Measurements from ENCODE around the gene SEC22B.
"Not testable (repeated sequence)": the region's sequence is repeated elsewhere in the genome, so short reads cannot be mapped to it uniquely, and the experiment has no call there.

Gene SEC22B

GRCh38 chr1:120144626-120145025 lies 31.7 kb downstream of the SEC22B start:
- not testable (repeated sequence) for DNase-seq

GRCh38 chr1:120144169-120144568 lies 32.2 kb downstream of the SEC22B start:
- not testable (repeated sequence) for DNase-seq

GRCh38 chr1:120143334-120143733 lies 33.0 kb downstream of the SEC22B start:
- not testable (repeated sequence) for DNase-seq

GRCh38 chr1:120142512-120143263 lies 33.6 kb downstream of the SEC22B start:
- DNase-seq = peak; percentile 13

- not testable (repeated sequence) for DNase-seq
These were observed 34.5 kb downstream of the SEC22B start for GRCh38 chr1:120141865-120142264.

- not testable (repeated sequence) for DNase-seq
These were observed 35.6 kb downstream of the SEC22B start for GRCh38 chr1:120140656-120141265.

- DNase-seq = not testable (repeated sequence)
These were observed 40.2 kb downstream of the SEC22B start for GRCh38 chr1:120136086-120136485.

GRCh38 chr1:120133928-120134325 lies 42.4 kb downstream of the SEC22B start:
- DNase-seq = not testable (repeated sequence)

GRCh38 chr1:120133228-120133927 lies 42.9 kb downstream of the SEC22B start:
- no peak for DNase-seq

GRCh38 chr1:120132406-120132763 lies 43.9 kb downstream of the SEC22B start:
- DNase-seq = not testable (repeated sequence)

- DNase-seq = not testable (repeated sequence)
These were observed 44.5 kb downstream of the SEC22B start for GRCh38 chr1:120131611-120132405.

GRCh38 chr1:120127921-120128320 lies 48.4 kb downstream of the SEC22B start:
- DNase-seq = not testable (repeated sequence)

- DNase-seq = not testable (repeated sequence)
These were observed 50.1 kb downstream of the SEC22B start for GRCh38 chr1:120126216-120126615.

GRCh38 chr1:120124628-120125027 lies 51.7 kb downstream of the SEC22B start:
- not testable (repeated sequence) for DNase-seq

GRCh38 chr1:120123813-120124510 lies 52.4 kb downstream of the SEC22B start:
- DNase-seq = not testable (repeated sequence)

- DNase-seq = not testable (repeated sequence)
These were observed 53.9 kb downstream of the SEC22B start for GRCh38 chr1:120122262-120122893.

- not testable (repeated sequence) for DNase-seq
These were observed 54.5 kb downstream of the SEC22B start for GRCh38 chr1:120121830-120122229.

- not testable (repeated sequence) for DNase-seq
These were observed 55.8 kb downstream of the SEC22B start for GRCh38 chr1:120120525-120120924.

- DNase-seq = not testable (repeated sequence)
These were observed 58.7 kb downstream of the SEC22B start for GRCh38 chr1:120117371-120118177.

GRCh38 chr1:120116094-120116493 lies 60.2 kb downstream of the SEC22B start:
- DNase-seq = not testable (repeated sequence)

- not testable (repeated sequence) for DNase-seq
These were observed 63.2 kb downstream of the SEC22B start for GRCh38 chr1:120113134-120113533.

Data from stimulated activated CD4-positive, alpha-beta T cell treated with anti-CD3 and anti-CD28 coated beads, Interleukin-4, amount 100 ng/mL, for 1 hour (primary cell).